ENCODE data around the gene BLOC1S6. TPM values are rescaled to one million over a fixed set of nuclear protein-coding genes. Genes with fewer than 3 reads are reported as not detected.
A peak's percentile ranks its signal among the peaks of the same experiment; 100 is the strongest.

BLOC1S6 gene
- total and polyA plus RNA-seq, 2 of the 13 experiments (the other 11 are each of a cell fraction or from before 2014, with no cell fraction given) = 11.8 to 44.3 TPM

- TF ChIP-seq AFF4 (CRISPR knock-in tag; IDR thresholded peaks at IDR 0.05) (no peak), ZNF766 (CRISPR knock-in tag; IDR thresholded peaks at IDR 0.05; ENCODE audit: borderline replicate concordance) (no peak), MLX (CRISPR knock-in tag; IDR thresholded peaks at IDR 0.05) (no peak), ZNF326 (CRISPR knock-in tag; IDR thresholded peaks at IDR 0.05; ENCODE audit: borderline replicate concordance) (no peak), ZEB1 (IDR thresholded peaks at IDR 0.05; ENCODE audit: insufficient replicate concordance, low read depth) (no peak), ZFP36 (IDR thresholded peaks at IDR 0.05; ENCODE audit: borderline replicate concordance, low read depth, low read length, partially characterized antibody) (no peak), SAP130 (CRISPR knock-in tag; IDR thresholded peaks at IDR 0.05; ENCODE audit: low read depth) (peak; percentile 65), NR2F6 (IDR thresholded peaks at IDR 0.05) (no peak), NR2F6 (CRISPR knock-in tag; IDR thresholded peaks at IDR 0.05) (0 out of 2 replicates have a peak, but pooled peaks have one; percentile 19), GATAD2A (CRISPR knock-in tag; IDR thresholded peaks at IDR 0.05) (peak; percentile 94), ZNF777 (CRISPR knock-in tag; IDR thresholded peaks at IDR 0.05) (no peak), CAMTA2 (CRISPR knock-in tag; IDR thresholded peaks at IDR 0.05; ENCODE audit: borderline replicate concordance) (no peak), ZNF768 (CRISPR knock-in tag; IDR thresholded peaks at IDR 0.05) (no peak), IKZF5 (CRISPR knock-in tag; IDR thresholded peaks at IDR 0.05) (peak; percentile 69), ZSCAN31 (CRISPR knock-in tag; IDR thresholded peaks at IDR 0.05; ENCODE audit: low read depth) (no peak), E2F1 (CRISPR knock-in tag; IDR thresholded peaks at IDR 0.05) (no peak), ZNF558 (CRISPR knock-in tag; IDR thresholded peaks at IDR 0.05; ENCODE audit: borderline replicate concordance) (no peak), ETS1 (CRISPR knock-in tag; IDR thresholded peaks at IDR 0.05) (no peak), ZNF12 (CRISPR knock-in tag; IDR thresholded peaks at IDR 0.05) (no peak), SOX6 (IDR thresholded peaks at IDR 0.05) (no peak), SOX6 (CRISPR knock-in tag; IDR thresholded peaks at IDR 0.05) (peak; percentile 77), SP4 (CRISPR knock-in tag; IDR thresholded peaks at IDR 0.05) (no peak), PREB (CRISPR knock-in tag; IDR thresholded peaks at IDR 0.05) (no peak), SYNCRIP (IDR thresholded peaks at IDR 0.05; ENCODE audit: insufficient read depth, low read depth, low read length) (no peak), NFIC (IDR thresholded peaks at IDR 0.05; ENCODE audit: low read length) (no peak)
These were observed 54.2 kb downstream of the BLOC1S6 start (continued) for GRCh38 chr15:45641374-45641781.

Measured in HepG2 (cell line).